HepG2 (cell line): ENCODE measurements around the gene RCCD1. TPM values are rescaled to one million over a fixed set of nuclear protein-coding genes. Genes with fewer than 3 reads are reported as not detected.

ENCODE experiments used
- LCORL ChIP-seq, 2 experiments: fragments of 450-650 bp in 1 of 2; sonication (generic) in 1 of 2; formaldehyde crosslinking in 1 of 2; IDR thresholded peaks; 2 replicates each; pipeline versions ENCODE4 v1.5.0 to v1.6.1; 2017 to 2020; ENCODE audit warnings: antibody characterized with exemption in 1 of 2, missing genetic modification reagents in 1 of 2
- PLRG1 ChIP-seq: fragments of 450-650 bp; conservative IDR thresholded peaks from 2 replicates; pipeline ENCODE4 v1.6.1; 2016
- SAFB2 ChIP-seq: sonication (generic); formaldehyde crosslinking; IDR thresholded peaks from 2 replicates; pipeline ENCODE4 v1.5.1; 2020; ENCODE audit warnings: missing genetic modification reagents, low read depth, mild to moderate bottlenecking, borderline replicate concordance
- TP53 ChIP-seq: sonication (generic); formaldehyde crosslinking; conservative IDR thresholded peaks from 2 replicates; pipeline ENCODE4 v1.4.0; 2020; ENCODE audit warnings: missing genetic modification reagents
- ZFY ChIP-seq: sonication (generic); formaldehyde crosslinking; IDR thresholded peaks from 2 replicates; pipeline ENCODE4 v1.4.0; 2020; ENCODE audit warnings: missing genetic modification reagents
- ZNF761 ChIP-seq: sonication (generic); formaldehyde crosslinking; conservative IDR thresholded peaks from 2 replicates; pipeline ENCODE4 v1.4.0; 2020; ENCODE audit warnings: mild to moderate bottlenecking, missing genetic modification reagents
- ZNF768 ChIP-seq: sonication (generic); formaldehyde crosslinking; IDR thresholded peaks from 2 replicates; pipeline ENCODE4 v1.4.0; 2020; ENCODE audit warnings: missing genetic modification reagents
- polyA plus RNA-seq, 8 experiments: library from polyadenylated mRNA; depleted of rRNA in 3 of 8; stranded (reverse) in 7 of 8; unstranded in 1 of 8; fragments of >200 nt; fragmentation: Illumina TruSeq in 4 of 8; extraction: Trizol in 4 of 8; gene quantifications; 2 replicates each; pipeline versions ENCODE4 v1.2.1 to v1.2.3, GENCODE V29; 2011 to 2016; ENCODE audit warnings: low read depth in 4 of 8, missing spikeins in 1 of 8, mixed read lengths in 1 of 8; ENCODE audit not compliant: insufficient read depth in 1 of 8
- total RNA-seq, 5 experiments: library from RNA; depleted of rRNA; stranded (reverse); fragments of >200 nt; fragmentation: Illumina TruSeq; extraction: Trizol; gene quantifications; 2 replicates each; pipeline ENCODE4 v1.2.3, GENCODE V29; 2016; ENCODE audit warnings: low read depth in 1 of 5
- TF ChIP-seq, protein P1 (sequence below): sonication (generic); formaldehyde crosslinking; IDR thresholded peaks from 2 replicates; pipeline ENCODE4 v1.5.1; 2020; ENCODE audit warnings: mild to moderate bottlenecking, moderate library complexity, missing genetic modification reagents
- TF ChIP-seq, protein P2 (sequence below): sonication (generic); formaldehyde crosslinking; IDR thresholded peaks from 2 replicates; pipeline ENCODE4 v1.4.0; 2020; ENCODE audit warnings: mild to moderate bottlenecking, missing genetic modification reagents
- TF ChIP-seq, protein P3 (sequence below): sonication (generic); formaldehyde crosslinking; IDR thresholded peaks from 2 replicates; pipeline ENCODE4 v1.4.0; 2020; ENCODE audit warnings: missing genetic modification reagents, borderline replicate concordance
- TF ChIP-seq, protein P4 (sequence below): sonication (generic); formaldehyde crosslinking; IDR thresholded peaks from 2 replicates; pipeline ENCODE4 v1.4.0; 2020; ENCODE audit warnings: missing genetic modification reagents
- TF ChIP-seq, protein P5 (sequence below), 2 experiments: sonication (generic) in 1 of 2; formaldehyde crosslinking in 1 of 2; IDR thresholded peaks; 2 replicates each; pipeline versions ENCODE4 v1.4.0 to v1.6.1; 2018 to 2020; ENCODE audit warnings: missing genetic modification reagents in 2 of 2, borderline replicate concordance in 1 of 2, low read depth in 1 of 2, mild to moderate bottlenecking in 1 of 2, missing biosample characterization in 1 of 2
- TF ChIP-seq, protein P6 (sequence below): sonication (generic); formaldehyde crosslinking; IDR thresholded peaks from 2 replicates; pipeline ENCODE4 v1.8.0; 2022; ENCODE audit warnings: mild to moderate bottlenecking, missing genetic modification reagents; ENCODE audit not compliant: insufficient replicate concordance
- TF ChIP-seq, protein P7 (sequence below): sonication (generic); formaldehyde crosslinking; IDR thresholded peaks from 2 replicates; pipeline ENCODE4 v1.5.1; 2020; ENCODE audit warnings: missing genetic modification reagents, mild to moderate bottlenecking, borderline replicate concordance

RCCD1 gene
- total and polyA plus RNA-seq, 2 of the 13 experiments (the other 11 are each of a cell fraction or from before 2014, with no cell fraction given), result 14.1 to 15.1 TPM

DNA sequence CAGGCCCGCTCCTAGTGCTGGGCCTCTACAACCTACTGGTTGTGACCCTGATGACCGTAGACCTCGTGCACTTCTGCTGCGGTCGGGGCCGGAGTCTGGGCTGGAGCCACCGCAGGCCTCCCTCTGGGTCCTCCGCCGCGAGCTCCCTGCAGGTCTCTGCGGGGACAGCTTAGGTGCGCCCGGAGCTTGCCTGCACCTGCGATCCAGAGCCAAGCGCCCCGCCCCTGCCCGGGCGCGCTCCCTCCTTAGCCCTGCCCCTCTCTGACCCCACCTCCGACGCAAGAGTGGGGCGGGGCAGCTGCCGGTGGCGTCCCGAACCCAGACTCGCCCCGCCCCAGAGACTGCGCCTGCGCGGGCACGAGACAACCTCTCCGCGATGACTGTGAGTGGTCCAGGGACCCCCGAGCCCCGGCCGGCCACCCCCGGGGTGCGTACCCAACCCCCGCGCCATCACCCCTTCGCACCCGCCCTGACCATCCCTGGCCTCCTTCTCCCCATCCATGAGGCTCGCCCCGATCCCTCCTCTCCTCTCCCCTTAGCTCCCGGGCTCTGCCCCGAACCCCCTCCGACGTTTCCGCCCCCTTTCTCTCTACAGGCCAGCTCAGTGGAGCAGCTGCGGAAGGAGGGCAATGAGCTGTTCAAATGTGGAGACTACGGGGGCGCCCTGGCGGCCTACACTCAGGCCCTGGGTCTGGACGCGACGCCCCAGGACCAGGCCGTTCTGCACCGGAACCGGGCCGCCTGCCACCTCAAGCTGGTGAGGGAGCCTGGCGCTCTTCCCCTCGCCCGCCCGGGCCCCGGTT is 19.5 kb upstream of the RCCD1 start, which contains the start of gene UNC45A (continued):
- TF ChIP-seq, protein P1, sequence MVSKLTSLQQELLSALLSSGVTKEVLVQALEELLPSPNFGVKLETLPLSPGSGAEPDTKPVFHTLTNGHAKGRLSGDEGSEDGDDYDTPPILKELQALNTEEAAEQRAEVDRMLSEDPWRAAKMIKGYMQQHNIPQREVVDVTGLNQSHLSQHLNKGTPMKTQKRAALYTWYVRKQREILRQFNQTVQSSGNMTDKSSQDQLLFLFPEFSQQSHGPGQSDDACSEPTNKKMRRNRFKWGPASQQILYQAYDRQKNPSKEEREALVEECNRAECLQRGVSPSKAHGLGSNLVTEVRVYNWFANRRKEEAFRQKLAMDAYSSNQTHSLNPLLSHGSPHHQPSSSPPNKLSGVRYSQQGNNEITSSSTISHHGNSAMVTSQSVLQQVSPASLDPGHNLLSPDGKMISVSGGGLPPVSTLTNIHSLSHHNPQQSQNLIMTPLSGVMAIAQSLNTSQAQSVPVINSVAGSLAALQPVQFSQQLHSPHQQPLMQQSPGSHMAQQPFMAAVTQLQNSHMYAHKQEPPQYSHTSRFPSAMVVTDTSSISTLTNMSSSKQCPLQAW (CRISPR knock-in tag), result 0 out of 2 replicates have a peak, but pooled peaks have one; percentile 63
- TF ChIP-seq PLRG1 (no peak), ZNF768 (peak; percentile 43; the same call in 1 of the 2 replicates), SAFB2 (CRISPR knock-in tag) (no peak), ZFY (peak; percentile 81), LCORL (IDR thresholded peaks at IDR 0.05) (no peak), LCORL (CRISPR knock-in tag; IDR thresholded peaks at IDR 0.05) (peak; percentile 35; the same call in 1 of the 2 replicates), ZNF761 (CRISPR knock-in tag) (0 out of 2 replicates have a peak, but pooled peaks have one; percentile 63), TP53 (CRISPR knock-in tag) (0 out of 2 replicates have a peak, but pooled peaks have one; percentile 25)
- TF ChIP-seq, protein P2, sequence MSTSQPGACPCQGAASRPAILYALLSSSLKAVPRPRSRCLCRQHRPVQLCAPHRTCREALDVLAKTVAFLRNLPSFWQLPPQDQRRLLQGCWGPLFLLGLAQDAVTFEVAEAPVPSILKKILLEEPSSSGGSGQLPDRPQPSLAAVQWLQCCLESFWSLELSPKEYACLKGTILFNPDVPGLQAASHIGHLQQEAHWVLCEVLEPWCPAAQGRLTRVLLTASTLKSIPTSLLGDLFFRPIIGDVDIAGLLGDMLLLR (CRISPR knock-in tag), result peak; percentile 22; the same call in 1 of the 2 replicates
- TF ChIP-seq, protein P3, sequence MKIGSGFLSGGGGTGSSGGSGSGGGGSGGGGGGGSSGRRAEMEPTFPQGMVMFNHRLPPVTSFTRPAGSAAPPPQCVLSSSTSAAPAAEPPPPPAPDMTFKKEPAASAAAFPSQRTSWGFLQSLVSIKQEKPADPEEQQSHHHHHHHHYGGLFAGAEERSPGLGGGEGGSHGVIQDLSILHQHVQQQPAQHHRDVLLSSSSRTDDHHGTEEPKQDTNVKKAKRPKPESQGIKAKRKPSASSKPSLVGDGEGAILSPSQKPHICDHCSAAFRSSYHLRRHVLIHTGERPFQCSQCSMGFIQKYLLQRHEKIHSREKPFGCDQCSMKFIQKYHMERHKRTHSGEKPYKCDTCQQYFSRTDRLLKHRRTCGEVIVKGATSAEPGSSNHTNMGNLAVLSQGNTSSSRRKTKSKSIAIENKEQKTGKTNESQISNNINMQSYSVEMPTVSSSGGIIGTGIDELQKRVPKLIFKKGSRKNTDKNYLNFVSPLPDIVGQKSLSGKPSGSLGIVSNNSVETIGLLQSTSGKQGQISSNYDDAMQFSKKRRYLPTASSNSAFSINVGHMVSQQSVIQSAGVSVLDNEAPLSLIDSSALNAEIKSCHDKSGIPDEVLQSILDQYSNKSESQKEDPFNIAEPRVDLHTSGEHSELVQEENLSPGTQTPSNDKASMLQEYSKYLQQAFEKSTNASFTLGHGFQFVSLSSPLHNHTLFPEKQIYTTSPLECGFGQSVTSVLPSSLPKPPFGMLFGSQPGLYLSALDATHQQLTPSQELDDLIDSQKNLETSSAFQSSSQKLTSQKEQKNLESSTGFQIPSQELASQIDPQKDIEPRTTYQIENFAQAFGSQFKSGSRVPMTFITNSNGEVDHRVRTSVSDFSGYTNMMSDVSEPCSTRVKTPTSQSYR, result no peak
- TF ChIP-seq, protein P4, sequence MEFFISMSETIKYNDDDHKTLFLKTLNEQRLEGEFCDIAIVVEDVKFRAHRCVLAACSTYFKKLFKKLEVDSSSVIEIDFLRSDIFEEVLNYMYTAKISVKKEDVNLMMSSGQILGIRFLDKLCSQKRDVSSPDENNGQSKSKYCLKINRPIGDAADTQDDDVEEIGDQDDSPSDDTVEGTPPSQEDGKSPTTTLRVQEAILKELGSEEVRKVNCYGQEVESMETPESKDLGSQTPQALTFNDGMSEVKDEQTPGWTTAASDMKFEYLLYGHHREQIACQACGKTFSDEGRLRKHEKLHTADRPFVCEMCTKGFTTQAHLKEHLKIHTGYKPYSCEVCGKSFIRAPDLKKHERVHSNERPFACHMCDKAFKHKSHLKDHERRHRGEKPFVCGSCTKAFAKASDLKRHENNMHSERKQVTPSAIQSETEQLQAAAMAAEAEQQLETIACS (CRISPR knock-in tag), result peak; percentile 60
- TF ChIP-seq, protein P5, sequence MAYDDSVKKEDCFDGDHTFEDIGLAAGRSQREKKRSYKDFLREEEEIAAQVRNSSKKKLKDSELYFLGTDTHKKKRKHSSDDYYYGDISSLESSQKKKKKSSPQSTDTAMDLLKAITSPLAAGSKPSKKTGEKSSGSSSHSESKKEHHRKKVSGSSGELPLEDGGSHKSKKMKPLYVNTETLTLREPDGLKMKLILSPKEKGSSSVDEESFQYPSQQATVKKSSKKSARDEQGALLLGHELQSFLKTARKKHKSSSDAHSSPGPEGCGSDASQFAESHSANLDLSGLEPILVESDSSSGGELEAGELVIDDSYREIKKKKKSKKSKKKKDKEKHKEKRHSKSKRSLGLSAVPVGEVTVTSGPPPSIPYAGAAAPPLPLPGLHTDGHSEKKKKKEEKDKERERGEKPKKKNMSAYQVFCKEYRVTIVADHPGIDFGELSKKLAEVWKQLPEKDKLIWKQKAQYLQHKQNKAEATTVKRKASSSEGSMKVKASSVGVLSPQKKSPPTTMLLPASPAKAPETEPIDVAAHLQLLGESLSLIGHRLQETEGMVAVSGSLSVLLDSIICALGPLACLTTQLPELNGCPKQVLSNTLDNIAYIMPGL (CRISPR knock-in tag; IDR thresholded peaks at IDR 0.05; ENCODE audit: borderline replicate concordance in 1 of 2, low read depth in 1 of 2), result peak; percentile 11 to 38; a peak in 1 of 4 replicates
- TF ChIP-seq, protein P6, sequence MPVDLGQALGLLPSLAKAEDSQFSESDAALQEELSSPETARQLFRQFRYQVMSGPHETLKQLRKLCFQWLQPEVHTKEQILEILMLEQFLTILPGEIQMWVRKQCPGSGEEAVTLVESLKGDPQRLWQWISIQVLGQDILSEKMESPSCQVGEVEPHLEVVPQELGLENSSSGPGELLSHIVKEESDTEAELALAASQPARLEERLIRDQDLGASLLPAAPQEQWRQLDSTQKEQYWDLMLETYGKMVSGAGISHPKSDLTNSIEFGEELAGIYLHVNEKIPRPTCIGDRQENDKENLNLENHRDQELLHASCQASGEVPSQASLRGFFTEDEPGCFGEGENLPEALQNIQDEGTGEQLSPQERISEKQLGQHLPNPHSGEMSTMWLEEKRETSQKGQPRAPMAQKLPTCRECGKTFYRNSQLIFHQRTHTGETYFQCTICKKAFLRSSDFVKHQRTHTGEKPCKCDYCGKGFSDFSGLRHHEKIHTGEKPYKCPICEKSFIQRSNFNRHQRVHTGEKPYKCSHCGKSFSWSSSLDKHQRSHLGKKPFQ (CRISPR knock-in tag), result peak; percentile 52
- TF ChIP-seq, protein P7, sequence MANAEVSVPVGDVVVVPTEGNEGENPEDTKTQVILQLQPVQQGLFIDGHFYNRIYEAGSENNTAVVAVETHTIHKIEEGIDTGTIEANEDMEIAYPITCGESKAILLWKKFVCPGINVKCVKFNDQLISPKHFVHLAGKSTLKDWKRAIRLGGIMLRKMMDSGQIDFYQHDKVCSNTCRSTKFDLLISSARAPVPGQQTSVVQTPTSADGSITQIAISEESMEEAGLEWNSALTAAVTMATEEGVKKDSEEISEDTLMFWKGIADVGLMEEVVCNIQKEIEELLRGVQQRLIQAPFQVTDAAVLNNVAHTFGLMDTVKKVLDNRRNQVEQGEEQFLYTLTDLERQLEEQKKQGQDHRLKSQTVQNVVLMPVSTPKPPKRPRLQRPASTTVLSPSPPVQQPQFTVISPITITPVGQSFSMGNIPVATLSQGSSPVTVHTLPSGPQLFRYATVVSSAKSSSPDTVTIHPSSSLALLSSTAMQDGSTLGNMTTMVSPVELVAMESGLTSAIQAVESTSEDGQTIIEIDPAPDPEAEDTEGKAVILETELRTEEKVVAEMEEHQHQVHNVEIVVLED, result peak; percentile 61
